A204.1 (cell line): Measurements from ENCODE around the gene NR2E3.

Experiments used
- FAIRE-seq: peaks from 2 replicates; lab custom pipeline; 2012; peaks lifted over from hg19 to GRCh38; lab: Jason Lieb, UNC

Gene NR2E3

DNA sequence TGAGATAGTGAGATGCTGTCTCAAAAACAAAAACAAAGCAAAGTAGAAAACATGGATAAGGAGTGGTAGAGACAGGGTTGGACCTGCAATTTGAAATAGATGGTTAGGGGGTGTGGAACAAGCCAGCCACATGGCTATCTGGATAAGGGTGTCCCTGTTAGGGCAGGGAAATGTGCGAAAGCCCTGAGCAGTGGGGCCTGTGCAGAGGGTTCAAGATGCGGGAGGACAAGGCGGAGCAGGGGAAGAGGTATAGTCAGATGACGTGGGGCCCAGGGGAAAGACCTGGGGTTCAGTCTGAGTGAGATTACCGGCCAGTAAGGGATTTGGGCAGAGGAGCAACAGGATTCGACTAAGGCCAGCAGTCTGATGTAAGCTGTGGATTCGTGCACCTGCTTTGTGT lies 18.4 kb upstream of the NR2E3 start:
- FAIRE-seq = no peak

GRCh38 chr15:71792521-71792920 lies 17.8 kb upstream of the NR2E3 start:
- FAIRE-seq = no peak

DNA sequence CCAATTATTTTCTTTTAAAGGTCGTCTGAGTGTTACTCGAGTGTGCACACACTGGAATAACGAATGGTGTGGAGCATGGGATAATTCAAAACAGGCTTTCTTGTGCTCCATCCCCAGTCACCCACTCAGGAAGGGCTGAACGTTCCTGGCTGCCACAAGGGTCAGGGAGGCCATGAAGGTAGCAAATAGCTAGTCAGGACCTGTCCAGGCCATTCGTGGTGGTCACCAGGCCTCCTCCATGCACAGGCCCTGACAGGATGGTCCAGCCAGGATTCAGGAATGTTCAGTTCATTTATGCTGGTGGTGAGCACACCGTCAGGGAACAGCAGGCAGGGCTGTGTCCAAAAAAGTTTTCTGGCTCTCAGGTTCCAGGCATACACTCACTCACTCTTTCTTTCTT lies 11.7 kb upstream of the NR2E3 start:
- no peak for FAIRE-seq

DNA sequence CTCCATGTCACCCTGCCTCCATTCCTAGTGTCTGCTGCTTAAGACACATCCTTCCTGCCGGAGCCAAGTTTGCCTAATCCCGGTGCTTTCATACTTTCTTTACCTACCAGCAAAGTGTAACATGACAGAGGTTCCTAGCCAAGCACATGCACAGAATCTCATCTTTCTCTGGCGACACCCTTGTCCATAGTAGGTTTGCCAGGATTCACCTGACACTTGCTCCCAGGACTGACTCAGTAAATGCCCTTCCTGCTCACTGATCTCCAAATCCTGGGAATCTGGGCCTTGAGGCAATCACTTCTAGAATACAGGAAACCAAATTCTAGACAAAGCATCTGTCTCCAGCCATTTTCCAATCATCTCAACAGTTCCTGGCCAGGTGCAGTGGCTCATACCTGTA lies 10.2 kb upstream of the NR2E3 start:
- FAIRE-seq = no peak

DNA sequence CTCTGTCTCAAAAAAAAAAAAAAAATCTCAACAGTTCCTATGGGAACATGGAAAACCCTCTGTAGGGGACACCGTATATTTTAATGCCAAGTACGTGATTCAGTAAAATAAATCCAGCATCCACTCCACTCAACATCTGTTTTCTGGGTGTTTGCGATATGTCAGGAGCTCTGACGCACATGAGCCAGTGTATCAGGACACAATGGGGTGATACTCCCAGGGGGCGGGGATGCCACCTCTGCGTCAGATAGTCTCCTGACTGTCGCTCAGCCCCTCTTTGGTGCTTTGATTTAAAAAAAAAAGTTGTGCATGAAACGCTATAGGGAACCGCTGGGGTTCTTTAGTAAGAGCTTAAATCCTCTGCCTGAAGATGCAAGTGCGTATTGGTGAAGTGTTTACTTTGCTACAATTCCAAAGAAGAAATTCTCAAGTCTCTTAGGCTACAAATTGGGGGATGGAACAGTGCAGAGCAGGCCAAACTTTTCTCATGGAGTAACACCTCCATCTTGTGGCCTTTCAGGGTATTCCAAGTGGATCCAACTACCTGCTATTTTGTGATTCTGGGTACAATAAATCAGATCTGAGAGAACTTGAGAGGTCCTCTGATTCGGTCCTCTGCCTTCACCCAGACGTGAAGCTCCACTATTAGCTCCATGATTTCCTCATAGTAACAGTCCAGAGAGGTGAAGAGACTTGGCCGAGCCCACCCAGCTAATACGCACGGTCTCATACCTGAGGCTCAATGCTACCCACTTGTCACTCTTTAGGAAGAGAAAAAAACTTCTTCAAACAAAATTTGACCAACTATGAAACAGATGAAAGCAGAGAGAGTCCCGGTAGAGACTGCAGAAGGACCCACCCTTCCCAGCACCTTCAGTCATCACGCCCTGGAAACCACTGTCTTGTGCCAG lies 9.3 kb upstream of the NR2E3 start:
- FAIRE-seq = peak; percentile 90

DNA sequence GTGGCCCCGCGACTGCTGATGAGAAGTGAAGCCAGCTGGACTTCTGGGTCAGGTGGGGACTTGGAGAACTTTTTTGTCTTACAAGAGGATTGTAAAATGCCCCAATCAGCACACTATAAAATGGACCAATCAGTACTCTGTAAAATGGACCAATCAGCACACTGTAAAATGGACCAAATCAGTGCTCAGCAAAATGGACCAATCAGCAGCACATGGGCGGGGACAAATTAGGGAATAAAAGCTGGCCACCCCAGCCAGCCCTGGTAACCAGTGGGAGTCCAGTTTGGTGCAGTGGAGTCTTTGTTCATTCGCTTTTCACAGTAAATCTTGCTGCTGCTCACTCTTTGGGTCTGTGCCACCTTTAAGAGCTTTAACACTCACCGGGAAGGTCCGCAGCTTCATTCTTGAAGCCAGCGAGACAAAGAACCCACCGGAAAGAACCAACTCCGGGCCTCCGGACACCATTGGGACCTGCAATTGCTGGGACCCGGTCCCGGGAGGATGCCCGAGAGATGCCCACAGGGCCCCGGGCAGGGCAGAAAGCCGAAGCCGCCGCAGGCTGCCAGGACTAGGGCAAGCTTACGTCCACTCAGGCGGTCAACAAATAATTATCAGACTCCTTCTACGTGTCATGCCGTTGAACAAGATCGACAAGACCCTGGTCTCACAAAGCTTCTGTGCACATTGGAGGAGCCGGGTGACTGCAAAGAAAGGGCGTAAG lies 8.3 kb upstream of the NR2E3 start:
- FAIRE-seq = no peak

GRCh38 chr15:71802770-71803169 lies 7.6 kb upstream of the NR2E3 start:
- FAIRE-seq = no peak

DNA sequence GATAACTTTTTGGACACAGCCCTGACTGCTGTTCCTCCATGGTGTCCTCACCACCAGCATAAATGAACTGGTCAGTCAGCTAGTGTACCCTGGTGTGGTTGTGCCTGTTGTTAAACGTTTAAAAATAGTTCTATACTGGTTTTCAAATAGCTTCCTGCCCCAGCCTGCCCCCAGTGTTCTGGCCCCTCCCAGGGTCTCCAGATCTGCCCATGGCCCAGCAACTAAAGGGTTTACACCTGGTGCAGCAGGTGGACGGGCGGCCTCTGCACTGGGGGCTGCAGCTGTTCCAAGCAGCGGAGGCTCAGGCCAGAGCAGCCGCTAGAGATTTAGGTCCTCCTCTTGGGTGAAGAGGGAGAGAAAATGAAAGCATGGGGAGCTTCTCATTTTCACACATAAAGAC lies 6.1 kb upstream of the NR2E3 start:
- no peak for FAIRE-seq

GRCh38 chr15:71804695-71805470 lies 5.5 kb upstream of the NR2E3 start:
- peak; percentile 9 for FAIRE-seq

- FAIRE-seq = no peak
Observed at GRCh38 chr15:71806452-71806931, 3.9 kb upstream of the NR2E3 start.

GRCh38 chr15:71807125-71807629 lies 3.2 kb upstream of the NR2E3 start:
- no peak for FAIRE-seq

GRCh38 chr15:71807691-71808091 lies 2.7 kb upstream of the NR2E3 start:
- FAIRE-seq = no peak

GRCh38 chr15:71808311-71809020 lies 1.9 kb upstream of the NR2E3 start:
- FAIRE-seq = no peak

GRCh38 chr15:71809346-71809745 lies 1.0 kb upstream of the NR2E3 start:
- no peak for FAIRE-seq

- FAIRE-seq = no peak
Observed at GRCh38 chr15:71811036-71811736, 832 bp downstream of the NR2E3 start.

GRCh38 chr15:71811752-71812735 lies 1.7 kb downstream of the NR2E3 start:
- no peak for FAIRE-seq

GRCh38 chr15:71812966-71813722 lies 2.8 kb downstream of the NR2E3 start:
- FAIRE-seq = no peak

DNA sequence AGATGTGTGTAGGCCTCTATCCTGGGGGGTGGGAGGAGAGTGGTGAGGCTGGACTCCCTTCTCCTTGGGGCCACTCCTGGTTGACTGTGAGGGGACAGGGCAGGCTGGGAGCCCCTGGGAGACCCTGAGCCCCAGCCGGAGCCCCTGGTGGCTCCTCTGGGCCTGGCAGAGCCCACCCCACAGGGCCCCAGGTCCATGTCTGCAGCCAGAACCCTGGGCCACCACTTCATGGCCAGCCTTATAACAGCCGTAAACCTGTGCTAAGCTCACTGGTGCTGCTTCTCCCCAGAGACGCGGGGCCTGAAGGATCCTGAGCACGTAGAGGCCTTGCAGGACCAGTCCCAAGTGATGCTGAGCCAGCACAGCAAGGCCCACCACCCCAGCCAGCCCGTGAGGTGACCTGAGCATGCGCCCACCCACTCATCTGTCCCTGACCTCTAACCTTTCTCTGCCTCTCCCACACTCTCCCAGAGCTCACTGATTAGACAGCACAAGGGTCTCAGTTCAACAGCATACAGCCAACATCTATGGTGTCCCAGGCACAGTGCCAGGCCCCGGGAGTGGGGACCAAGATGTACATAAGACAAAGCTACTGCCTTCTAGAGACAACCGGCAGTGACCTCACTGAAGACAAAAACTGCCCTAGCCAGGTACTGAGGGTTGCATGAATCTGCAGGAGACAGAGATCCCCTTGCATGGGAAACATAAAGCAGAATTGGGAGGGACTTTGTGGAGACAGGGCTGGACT lies 3.5 kb downstream of the NR2E3 start:
- no peak for FAIRE-seq
